Activated CD8-positive, alpha-beta memory T cell treated with anti-CD3 and anti-CD28 coated beads for 24 hours (primary cell): ENCODE results near the gene CTIF.

ENCODE experiments used
- DNase-seq: peaks from one replicate; pipeline ENCODE4 v3.0.0-alpha.2; 2020

The CTIF gene

DNA sequence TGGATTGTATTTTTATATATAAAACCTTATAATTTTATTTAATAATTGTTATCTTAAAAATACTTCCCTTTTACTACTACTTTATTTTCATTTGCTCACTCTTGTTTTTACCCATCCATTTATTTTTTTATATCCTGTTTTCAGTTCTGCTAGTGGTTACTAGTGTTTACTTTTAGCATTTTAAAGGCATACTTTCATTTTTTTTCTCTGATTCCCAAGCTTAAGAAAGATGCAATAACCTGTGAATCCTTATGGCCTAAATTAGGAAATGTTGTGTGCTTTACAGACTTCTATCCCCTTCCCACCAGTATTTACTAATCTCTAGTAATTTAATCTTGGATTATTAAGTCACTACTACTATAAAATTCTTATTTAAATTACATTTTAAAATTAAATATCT is 272.0 kb downstream of the CTIF start:
- no peak for DNase-seq

DNA sequence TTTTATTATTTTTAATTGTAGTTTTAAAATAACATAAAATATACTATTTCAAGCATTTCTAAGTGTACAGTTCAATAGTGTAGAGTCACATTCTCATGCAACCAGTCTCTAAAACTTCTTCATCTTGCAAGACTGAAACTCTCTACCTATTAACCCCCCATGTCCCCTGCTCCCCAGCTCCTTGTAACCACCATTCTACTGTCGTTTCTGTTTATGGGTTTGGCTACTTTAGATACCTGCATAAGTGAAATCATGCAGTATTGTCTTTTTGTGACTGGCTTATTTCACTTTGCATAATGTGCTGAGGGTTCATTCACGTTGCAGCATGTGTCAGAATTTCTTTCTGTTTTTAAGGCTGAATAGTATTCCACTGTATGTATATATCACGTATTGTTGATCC is 272.6 kb downstream of the CTIF start:
- no peak for DNase-seq

DNA sequence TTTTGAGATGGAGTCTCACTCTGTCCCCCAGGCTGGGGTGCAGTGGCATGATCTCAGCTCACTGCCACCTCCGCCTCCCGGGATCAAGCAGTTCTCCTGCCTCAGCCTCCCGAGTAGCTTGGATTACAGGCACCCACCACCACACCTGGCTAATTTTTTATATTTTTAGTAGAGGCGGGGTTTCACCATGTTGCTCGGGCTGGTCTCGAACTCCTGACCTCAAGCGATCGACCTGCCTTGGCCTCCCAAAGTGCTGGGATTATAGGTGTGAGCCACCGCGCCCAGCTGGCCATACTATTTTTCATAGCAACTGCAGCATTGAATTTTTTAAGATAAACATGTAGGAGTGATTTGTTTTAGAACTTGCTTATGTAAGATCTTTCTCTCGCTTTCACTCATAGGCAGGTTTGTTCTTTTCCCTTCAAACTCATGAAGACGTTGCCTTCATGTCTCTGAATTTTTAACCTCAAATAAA is 273.2 kb downstream of the CTIF start:
- DNase-seq = peak; percentile 17

DNA sequence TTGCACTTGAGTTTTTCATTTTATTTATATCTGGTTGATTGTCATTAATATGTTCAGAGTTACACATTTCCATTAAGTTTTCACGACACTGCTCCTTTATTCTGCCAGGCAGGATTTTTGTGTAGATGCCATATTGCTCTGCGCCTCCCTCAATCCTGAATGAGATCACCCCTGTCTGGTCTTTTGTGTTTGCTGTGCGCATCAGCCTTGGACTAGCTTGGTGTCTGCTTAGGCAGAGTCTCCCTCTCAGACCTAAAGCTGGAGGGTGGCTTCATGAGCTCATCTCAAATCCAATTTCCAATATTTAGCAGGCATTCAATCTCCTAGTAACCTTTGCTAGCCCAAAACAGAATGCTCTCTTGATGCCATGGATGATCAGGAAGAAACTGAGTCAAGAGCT is 274.5 kb downstream of the CTIF start:
- peak; percentile 50 for DNase-seq

DNA sequence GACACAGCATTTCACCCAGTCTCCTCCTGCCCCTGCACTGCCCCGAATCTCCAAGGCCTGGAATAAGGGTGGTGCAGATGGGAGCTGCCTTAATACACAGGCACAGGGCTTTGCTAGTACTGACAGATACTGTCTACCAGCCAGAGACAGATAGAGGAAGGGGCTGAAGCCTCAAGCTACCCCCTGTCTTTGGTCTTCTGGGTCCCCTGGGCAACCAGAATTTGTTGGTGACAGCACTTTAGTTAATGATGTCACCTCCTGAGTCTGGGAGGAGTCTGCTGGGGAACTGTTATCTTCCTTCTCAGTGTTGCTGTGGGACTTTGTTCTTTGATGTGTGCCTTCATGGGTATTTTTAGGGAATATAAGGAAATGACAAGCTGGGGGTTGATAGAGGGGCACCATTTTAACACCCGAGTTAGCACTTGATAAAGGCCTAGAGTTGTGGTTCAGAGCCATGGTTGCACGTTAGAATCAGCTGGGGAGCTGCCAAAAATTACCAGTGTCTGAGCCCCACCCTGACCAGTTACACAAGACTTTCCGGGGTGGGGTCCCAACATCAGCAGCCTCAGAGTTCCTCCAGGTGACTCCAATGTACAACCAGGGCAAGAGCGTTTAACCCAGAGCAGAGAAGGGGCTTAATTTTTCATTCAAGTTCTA is 275.1 kb downstream of the CTIF start:
- DNase-seq = peak; percentile 59

DNA sequence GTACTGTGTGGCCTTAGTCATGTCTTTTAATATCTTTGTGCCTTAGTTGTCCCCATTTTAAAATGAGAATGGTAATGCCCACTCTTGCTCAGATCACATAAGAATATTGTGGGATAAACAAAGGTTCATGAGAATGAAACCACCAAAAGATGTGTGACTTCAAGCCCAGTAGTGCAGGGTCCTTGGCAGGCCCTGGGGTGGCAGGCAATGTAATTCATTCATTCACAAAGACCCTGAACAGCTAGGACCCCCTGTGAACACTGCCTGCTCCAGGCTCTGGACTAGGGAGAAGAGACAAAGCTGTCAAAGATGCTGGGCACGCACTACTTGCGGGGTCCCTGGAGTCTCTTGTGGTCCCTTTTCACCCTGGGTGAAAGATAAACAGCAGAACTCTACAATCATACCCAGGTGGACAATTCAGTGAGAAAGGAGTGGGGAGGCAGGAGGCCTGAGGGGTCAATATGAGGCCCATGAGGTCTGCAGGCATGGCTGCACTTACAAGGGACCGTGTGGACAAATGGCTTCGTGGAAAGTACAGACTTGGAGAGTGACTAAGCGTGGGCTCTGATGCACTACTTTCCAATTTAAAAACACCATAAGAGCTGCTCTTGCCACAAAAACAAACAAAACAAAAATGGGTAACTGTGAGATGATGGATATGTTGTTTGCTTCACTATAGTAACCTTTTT is 275.8 kb downstream of the CTIF start:
- DNase-seq = peak; percentile 57

DNA sequence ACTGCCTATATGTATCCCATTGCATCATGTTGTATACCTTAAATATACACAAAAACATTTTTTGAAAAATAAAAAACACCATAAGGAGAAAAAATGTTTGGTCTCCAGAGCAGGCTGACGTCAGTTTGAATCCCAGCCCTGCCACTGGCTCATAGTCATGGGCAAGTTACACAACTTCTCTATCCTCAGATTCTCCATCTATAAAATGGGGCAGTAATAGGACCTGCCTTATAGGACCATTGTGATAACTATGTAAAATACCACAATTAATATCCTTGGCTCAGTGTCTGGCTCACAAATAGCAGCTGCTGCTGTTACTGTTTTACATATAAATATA is 276.3 kb downstream of the CTIF start:
- no peak for DNase-seq

DNA sequence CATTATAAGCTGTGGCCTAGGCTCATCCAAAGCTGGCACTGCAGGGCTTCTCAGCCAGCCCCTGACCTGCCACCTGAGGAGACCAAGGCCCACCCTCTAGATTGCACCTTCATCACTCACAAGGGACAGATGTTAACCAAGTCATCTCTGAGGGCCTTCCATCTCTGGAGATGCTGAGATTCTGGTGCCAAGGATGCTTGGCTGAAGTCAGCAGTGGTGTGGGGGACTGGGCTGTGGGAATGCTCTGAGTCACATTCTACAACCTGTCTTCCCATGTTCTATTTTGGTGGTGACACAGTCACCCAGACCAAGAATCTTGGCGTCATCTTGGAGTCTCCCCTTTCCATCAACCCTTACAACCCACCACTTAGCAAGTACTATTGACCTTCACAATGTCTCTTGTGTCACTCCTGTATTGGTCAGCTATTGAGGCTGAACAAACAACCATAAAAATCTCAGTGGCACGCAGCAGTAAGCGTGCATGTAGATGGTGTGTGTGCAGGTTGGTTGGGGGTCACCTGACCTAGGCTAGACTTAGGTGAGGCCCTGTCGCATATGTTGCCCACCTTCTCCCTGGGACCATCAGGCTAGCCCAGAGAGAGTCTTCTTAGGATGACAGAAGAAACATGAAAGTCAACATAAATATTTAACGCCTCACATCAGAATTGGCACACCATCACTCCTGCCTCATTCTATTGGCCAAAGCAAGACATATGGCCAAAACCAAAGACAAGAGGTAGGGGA is 276.9 kb downstream of the CTIF start:
- DNase-seq = peak; percentile 49

DNA sequence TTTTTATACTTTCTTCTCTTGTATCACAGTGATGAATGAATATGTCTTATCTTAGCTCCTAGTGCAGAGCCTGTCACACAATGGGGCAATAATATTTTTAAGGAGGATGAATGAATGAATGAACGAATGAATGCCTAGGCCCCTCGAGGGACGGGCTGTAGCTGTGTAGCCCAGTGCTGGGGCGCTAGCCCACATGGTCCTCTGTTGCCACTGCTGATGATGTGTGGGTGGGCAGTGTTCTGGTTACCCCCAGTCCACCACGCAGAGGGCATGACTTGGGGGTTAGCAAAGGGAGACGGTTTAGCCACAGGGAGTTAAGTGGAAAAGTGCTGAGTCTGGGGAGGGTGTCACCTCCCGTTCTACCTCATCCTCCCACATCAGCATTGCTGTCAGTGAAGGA is 277.7 kb downstream of the CTIF start:
- peak; percentile 46 for DNase-seq

DNA sequence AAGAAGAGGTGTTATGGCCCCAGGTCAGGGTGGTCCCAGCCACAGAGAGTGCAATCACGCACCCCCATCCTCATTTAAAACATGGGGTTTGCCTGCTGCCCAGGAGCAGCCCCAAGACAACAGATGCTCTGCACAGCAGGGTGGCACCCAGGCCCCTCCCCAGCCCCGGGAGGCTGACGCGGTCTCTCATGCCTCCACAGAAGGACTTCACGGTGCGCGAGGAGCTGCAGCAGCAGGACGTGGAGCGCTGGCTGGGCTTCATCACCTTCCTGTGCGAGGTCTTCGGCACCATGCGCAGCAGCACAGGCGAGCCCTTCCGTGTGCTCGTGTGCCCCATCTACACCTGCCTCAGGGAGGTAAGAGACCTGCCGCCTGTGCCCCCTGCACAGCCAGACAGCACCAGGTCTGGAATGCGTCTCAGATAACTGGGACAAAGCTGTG is 278.2 kb downstream of the CTIF start:
- DNase-seq = peak; percentile 35

DNA sequence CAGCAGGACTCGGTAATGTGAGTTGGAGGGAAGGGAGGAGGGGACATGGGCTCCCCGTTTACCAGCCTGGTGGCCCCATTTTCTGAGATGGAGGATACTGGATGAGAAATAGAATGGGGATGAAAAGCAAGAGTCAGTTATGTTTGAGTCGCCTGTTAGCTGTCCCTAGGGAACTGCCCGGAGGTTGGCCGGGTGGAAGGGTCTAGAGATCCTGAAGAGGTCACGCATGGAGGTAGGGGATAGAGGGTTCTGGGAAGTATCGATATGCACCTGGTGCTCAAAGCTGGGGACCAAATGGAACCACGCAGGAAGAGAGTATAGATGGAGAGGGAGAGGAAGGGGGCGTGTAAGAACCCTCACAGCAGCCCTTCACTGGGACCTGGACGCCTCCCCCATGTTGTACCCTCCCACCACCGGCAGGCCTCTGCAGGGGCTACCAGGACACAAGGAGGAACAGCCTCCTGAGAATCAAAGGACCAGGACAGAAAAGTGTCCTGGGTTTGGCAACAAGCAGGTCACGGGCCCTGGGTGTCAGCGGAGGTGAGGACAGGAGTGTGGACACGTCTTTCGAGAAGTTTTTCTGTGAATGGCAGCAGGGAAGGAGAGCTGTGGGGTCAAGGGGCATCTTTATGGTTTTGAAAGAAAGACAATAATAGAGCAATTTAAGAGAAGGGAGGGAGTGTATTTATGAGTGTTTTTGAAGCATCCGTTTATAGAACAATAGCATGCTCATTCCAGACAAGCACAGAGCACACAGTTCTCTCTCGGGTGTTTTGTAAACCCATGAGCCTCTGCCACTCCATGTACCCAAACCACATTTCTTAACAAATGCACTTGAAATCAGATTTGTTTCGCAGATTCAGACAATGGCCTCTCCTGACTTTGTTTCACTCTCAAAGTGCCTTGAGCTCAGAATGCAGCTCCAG is 279.8 kb downstream of the CTIF start:
- peak; percentile 30 for DNase-seq

DNA sequence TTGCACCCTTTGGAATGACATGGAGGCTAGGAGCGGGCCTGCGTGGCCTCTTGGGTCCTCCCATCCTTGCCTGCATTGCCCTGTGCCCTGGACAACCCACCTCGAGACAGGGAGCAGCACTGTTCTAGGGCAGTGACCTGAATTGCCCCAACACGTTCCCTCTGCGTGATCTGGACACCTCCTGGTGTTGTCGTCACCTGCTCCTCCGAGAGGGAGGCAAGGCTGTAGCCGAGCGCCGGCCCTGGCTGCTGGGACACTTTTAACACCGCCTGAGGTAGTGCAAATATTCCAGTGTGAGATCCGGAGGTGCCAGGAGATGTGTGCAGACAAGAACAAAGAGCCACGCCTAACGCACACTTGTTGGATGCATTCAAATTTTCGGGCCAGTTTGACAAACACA is 280.4 kb downstream of the CTIF start:
- DNase-seq = peak; percentile 49

DNA sequence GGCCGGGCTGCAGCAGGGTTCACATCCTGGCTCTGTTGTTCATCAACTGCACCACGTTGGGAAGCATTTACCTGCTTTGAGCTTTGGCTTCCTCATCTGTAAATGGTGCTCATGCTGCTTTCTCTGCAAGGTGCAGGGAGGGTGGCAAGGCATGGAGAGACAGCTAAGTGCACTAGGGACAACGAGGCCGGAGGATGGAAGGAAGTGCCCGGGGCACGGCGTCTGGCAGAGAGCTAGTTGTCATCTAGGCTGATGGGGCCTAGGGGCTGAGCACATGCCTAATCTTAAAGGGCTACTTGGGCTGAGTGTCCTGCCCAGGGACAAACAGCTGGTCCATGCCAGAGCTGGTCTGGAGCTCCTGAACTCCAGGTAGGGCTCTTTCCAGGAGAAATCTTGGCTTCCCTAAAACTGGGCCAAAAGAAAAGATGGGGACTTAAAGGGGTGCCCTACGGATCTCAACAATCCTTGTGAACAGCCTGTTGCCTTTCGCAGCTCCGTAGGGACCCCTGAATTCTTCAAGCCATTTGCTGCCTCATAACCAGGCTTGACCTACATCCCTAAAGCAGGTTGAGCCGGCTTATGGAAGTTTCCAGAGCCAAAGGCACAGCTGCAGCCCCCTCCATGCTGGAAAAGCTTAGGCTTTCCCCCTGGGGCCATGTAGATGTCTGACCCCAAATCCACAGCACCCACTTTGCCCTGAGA is 281.1 kb downstream of the CTIF start:
- DNase-seq = no peak

DNA sequence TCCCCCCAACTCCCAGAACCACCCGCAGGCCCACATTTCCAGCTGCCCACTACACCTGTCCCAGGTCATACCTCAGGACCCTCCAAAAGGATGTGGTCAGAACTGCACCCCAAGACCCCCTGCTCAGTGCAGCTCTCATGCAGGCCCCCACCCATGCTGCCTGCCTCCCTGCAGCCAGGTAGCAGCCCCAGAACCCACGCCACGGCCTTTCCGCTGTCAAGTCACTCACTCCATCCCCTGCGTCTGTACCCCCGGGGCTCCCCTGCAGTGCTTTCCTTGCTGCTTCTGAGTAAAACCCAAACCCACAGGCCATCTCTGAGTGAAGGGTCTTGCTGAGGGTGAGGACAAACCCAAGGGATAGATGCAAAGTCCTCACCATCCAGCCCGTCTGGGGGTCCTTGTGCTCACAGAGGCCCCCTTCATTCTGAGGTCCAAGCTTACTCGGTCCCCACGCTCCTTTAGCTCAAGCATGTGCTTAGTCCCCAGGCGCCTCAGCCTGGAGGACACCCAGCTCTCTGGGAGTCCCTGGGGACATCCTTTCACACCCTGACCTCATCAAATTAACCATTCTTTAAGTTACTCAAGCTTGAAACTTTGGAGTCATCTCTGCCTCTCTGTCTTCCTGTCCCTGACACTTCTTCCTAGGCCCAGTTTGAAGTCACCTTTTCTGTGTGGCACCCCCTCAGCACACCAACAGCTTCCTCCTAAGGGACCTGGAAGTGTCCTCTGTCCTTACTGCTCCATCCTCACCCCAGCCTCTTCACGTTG is 281.8 kb downstream of the CTIF start:
- DNase-seq = peak; percentile 54

DNA sequence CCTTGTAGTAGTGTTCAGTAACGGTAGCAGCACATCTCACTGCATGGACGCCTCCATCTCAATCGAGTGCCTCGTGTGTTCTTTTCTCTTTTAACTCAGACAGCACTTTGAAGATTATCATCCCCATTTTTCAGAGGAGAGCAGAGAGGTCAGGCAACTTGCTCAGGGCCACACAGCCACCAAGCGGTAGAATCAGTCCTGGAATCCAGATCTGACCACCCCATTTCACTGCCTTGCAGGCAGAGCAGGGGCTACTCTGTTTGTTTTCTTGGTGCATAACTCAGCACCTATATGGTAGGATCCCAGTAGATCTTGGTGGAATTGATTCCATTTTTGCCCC is 282.4 kb downstream of the CTIF start:
- no peak for DNase-seq

DNA sequence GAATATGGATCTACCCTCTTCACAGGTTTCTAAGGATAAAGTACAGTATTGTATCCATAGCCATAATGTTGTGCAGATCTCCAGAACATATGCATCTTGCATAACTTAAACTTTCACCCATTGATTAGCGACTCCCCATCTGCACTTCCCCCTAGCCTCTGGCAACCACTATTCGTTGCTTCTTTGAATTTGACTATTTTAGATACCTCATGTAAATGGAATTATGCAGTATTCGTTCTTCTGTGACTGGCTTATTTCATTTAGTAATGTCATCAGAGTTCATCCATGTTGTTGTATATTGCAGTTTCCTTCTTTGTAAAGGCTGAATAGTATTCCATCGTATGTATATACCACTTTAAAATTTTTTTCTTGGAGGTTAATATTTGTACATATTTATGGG is 283.0 kb downstream of the CTIF start:
- no peak for DNase-seq

DNA sequence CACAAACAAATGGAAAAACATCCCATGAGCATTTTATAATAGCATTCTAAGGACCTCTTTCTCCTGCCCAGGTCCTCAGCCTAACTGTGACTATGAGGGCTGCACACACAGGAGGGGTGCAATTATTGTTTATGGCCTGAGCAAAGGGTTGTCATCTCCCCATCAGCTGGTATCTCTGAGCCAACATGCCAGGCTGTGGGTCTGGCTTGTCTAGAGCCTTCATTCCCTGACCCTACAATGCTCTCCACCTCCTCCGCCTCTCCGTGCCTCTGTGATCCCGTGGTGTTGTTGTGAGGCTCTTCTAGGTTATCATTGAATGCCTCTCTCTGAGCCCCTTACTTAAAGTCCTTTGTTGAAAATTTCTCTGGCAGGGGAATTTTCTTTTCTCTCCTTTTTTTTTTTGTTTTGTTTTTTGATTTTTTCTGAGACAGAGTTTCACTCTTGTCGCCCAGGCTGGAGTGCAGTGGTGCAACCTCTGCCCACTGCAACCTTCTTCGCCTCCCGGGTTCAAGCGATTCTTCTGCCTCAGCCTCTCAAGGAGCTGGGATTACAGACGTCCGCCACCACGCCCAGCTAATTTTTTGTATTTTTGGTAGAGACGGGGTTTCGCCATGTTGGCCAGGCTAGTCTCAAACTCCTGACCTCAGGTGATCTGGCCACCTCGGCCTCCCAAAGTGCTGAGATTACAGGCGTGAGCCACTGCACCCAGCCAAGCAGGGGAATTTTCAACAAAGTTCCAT is 285.6 kb downstream of the CTIF start:
- no peak for DNase-seq

DNA sequence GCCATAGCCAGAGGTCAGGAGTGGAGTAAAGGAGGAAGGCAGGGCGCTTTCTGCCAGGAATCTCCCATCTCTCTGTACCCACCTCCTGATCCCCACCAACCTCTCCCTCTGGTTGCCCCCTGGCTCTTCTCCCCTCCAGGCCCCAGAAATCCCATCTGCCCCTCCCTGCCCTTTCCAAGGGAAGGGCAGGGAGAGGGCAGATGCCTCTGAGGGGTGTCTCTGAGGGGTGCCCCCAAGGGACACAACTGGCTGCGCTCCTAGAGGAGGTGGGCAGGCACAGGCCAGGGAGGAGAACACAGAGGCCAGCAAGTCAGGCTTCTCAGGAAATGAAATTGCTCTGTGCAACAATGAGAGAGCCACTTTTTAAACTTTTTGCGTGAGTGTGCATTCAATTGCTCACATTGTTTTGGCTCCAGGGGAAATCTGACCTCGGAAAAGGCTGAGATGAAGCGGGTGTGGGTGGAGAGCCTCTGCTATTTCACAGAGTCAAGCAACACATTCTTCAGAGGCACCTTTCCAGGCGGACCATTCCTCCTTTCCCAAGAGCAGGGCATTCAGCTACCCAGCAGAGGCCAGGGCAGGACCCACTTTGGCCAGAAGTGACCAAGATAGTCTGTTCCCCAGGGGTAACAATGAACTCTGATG is 286.4 kb downstream of the CTIF start:
- peak; percentile 35 for DNase-seq

DNA sequence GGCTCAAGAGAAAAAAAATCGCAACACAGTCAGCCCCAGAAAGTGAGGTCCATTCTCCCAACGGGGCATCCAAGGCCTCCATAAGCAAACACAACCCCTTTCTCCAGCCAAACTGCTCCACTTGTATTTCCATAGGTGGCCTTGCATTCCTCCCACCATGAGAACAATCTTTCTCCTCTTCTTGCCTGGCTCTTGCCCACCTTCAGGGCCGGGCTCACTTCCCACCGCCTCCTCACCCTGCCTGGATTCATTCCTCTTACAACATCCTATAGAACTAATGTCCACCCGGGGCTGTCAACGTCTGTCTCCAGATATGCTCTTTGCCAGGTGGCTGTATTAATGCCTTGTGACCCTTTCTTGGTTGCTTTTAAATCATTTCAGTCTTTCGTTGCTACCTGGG is 287.4 kb downstream of the CTIF start:
- peak; percentile 40 for DNase-seq

DNA sequence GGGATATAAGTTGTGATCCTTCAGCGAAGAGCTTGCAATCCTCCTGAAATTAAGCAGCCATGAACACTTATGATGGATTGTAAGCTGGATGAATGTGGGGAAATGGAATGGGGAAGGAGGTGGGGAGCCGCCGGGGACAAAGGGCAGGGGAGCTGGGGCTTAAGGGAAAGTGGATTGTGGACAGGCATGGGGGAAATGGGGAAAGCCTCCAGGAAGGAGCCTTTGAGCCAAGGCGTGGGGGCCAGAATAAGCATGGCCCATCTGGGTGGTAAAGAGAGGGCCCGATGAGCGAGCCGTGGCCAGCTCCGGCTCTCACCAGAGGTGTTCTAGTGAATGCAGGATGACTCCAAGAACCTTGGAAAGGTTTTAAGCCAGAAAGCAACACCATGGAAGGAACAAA is 288.0 kb downstream of the CTIF start:
- DNase-seq = peak; percentile 11
